ENCODE data around the gene EMC6.

EMC6 gene

DNA sequence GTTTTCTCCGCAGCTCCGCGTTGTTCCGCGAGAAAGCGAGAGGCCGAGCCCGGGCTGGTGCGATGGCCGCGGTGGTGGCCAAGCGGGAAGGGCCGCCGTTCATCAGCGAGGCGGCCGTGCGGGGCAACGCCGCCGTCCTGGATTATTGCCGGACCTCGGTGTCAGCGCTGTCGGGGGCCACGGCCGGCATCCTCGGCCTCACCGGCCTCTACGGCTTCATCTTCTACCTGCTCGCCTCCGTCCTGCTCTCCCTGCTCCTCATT is 404 bp downstream of the EMC6 start:
- in situ Hi-C loops (cut with MboI; ENCODE audit: low sequenced_read_pairs, unreplicated experiment): no loop called here
- DNase-seq (ENCODE audit: low spot score): no peak
- TF ChIP-seq, protein P1, sequence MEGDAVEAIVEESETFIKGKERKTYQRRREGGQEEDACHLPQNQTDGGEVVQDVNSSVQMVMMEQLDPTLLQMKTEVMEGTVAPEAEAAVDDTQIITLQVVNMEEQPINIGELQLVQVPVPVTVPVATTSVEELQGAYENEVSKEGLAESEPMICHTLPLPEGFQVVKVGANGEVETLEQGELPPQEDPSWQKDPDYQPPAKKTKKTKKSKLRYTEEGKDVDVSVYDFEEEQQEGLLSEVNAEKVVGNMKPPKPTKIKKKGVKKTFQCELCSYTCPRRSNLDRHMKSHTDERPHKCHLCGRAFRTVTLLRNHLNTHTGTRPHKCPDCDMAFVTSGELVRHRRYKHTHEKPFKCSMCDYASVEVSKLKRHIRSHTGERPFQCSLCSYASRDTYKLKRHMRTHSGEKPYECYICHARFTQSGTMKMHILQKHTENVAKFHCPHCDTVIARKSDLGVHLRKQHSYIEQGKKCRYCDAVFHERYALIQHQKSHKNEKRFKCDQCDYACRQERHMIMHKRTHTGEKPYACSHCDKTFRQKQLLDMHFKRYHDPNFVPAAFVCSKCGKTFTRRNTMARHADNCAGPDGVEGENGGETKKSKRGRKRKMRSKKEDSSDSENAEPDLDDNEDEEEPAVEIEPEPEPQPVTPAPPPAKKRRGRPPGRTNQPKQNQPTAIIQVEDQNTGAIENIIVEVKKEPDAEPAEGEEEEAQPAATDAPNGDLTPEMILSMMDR (IDR thresholded peaks at IDR 0.05; ENCODE audit: borderline replicate concordance, control extremely low read depth, extremely low read depth, insufficient read depth, missing control alignments): no peak

- TF ChIP-seq, protein P1 (IDR thresholded peaks at IDR 0.05; ENCODE audit: borderline replicate concordance, control extremely low read depth, extremely low read depth, insufficient read depth, missing control alignments): no peak
- DNase-seq (ENCODE audit: low spot score): no peak
- in situ Hi-C loops (cut with MboI; ENCODE audit: low sequenced_read_pairs, unreplicated experiment): no loop called here
Observed at GRCh38 chr17:3669548-3669947, 936 bp downstream of the EMC6 start.

- TF ChIP-seq, protein P1 (IDR thresholded peaks at IDR 0.05; ENCODE audit: borderline replicate concordance, control extremely low read depth, extremely low read depth, insufficient read depth, missing control alignments): no peak
- no peak for DNase-seq (ENCODE audit: low spot score)
- in situ Hi-C loops (cut with MboI; ENCODE audit: low sequenced_read_pairs, unreplicated experiment): no loop called here
Observed at GRCh38 chr17:3672571-3672970, 4.0 kb downstream of the EMC6 start.

- no peak for DNase-seq (ENCODE audit: low spot score)
- in situ Hi-C loops (cut with MboI; ENCODE audit: low sequenced_read_pairs, unreplicated experiment): no loop called here
- TF ChIP-seq, protein P1 (IDR thresholded peaks at IDR 0.05; ENCODE audit: borderline replicate concordance, control extremely low read depth, extremely low read depth, insufficient read depth, missing control alignments): no peak
Observed at GRCh38 chr17:3675886-3676285, 7.3 kb downstream of the EMC6 start.

DNA sequence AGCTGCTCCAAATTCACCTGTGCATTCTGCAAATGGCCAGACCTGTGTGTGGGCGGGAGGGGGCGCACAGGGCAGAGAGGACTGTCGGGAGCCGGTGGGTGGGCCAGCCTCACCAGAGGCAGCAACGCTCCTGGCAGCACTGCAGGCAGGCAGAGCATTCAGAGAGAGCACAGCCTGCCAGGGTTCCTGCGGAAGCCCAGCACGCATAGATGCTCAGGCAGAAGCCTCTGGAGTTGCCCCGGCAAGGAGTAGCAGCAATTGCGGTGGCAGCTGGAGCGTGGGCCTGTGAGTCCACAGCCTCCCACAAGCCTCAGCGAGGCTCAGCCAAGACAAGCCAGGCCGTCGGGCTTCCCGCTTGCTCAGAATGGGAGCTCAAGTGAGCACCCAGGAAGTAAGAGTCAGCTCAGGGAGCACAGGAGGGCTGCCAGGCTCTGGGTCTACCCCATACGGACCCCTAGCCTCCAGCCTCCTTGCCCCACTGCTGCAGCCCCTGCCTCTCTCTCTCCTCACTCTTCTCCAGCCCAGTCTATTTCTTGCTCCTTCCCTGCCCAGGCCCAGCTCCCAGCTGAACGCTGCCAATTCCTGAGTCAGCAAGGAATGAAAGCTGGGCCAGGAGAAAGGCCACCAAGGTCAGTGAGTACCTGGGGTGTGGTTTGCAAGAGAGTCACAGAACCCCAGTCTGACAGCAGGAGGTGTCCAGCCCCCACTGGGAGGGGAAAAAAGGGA is 9.6 kb downstream of the EMC6 start:
- TF ChIP-seq, protein P1 (IDR thresholded peaks at IDR 0.05; ENCODE audit: borderline replicate concordance, control extremely low read depth, extremely low read depth, insufficient read depth, missing control alignments): no peak
- in situ Hi-C loops (cut with MboI; ENCODE audit: low sequenced_read_pairs, unreplicated experiment): no loop called here

DNA sequence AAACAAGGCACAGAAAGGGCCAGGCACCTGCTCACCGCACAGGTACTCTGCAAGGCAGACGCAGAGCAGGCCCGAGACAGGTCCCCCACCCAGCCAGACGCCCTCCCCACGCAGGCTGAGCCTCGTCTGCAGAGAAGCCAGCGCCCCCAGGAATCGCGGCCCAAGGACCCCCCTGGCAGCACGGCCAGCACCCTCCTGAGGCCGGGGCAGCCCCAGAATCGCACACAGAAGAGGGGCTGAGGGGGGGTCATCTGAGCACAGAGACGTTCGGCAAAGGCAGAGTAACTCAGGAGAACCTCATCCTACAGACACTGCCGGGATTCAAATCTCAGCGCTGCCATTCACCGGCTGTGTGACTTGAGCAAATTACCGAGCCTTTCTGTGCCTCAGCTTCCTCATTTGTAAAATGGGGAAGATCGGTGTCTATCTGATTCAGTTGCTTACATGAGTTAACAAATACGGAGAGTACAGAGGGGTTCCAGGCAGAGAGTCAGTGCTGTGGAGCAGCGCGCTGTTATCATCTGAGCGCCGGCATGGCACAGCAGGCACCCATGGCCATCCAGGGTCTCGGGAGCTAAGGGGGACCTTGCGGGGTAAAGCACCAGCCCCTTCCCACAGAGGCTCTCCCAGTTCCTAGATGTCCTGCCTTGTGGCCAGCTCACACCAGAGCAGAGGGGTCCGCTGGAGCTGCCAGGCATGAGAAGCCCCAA is 10.4 kb downstream of the EMC6 start:
- in situ Hi-C loops (cut with MboI; ENCODE audit: low sequenced_read_pairs, unreplicated experiment): no loop called here
- TF ChIP-seq, protein P1 (IDR thresholded peaks at IDR 0.05; ENCODE audit: borderline replicate concordance, control extremely low read depth, extremely low read depth, insufficient read depth, missing control alignments): no peak
- DNase-seq (ENCODE audit: low spot score): no peak

More for the DNA sequence above, 9.6 kb downstream of the EMC6 start:
- no peak for DNase-seq (ENCODE audit: low spot score)
